Memory B cell (primary cell): ENCODE measurements around the gene DCXR.
A peak's percentile ranks its signal among the peaks of the same experiment; 100 is the strongest.

ENCODE experiments used
- ATAC-seq: fragments of 150-1000 bp; cut with Tn5 transposase; 2 replicates; pipeline ENCODE4 v1.10.0; 2021; ENCODE audit warnings: low read depth, mild to moderate bottlenecking, moderate library complexity
- DNase-seq, 2 donors: peaks; one replicate each; pipeline ENCODE4 v3.0.0; 2022; ENCODE audit warnings: low spot score in 2 of 2
- H3K27ac Mint-ChIP-seq: one replicate; pipeline ENCODE4 v1.8.0; 2022; ENCODE audit warnings: mild to moderate bottlenecking, moderate library complexity, mixed read lengths
- H3K27me3 Mint-ChIP-seq: one replicate; pipeline ENCODE4 v1.8.0; 2022; ENCODE audit warnings: mixed read lengths
- H3K36me3 Mint-ChIP-seq: one replicate; pipeline ENCODE4 v1.8.0; 2022; ENCODE audit warnings: mild to moderate bottlenecking, mixed read lengths
- H3K4me1 Mint-ChIP-seq: one replicate; pipeline ENCODE4 v1.8.0; 2022; ENCODE audit warnings: mixed read lengths
- H3K4me3 Mint-ChIP-seq: one replicate; pipeline ENCODE4 v1.8.0; 2022; ENCODE audit warnings: mild to moderate bottlenecking, moderate library complexity, mixed read lengths
- H3K9me3 Mint-ChIP-seq: one replicate; pipeline ENCODE4 v1.8.0; 2022; ENCODE audit warnings: mixed read lengths

Gene DCXR

DNA sequence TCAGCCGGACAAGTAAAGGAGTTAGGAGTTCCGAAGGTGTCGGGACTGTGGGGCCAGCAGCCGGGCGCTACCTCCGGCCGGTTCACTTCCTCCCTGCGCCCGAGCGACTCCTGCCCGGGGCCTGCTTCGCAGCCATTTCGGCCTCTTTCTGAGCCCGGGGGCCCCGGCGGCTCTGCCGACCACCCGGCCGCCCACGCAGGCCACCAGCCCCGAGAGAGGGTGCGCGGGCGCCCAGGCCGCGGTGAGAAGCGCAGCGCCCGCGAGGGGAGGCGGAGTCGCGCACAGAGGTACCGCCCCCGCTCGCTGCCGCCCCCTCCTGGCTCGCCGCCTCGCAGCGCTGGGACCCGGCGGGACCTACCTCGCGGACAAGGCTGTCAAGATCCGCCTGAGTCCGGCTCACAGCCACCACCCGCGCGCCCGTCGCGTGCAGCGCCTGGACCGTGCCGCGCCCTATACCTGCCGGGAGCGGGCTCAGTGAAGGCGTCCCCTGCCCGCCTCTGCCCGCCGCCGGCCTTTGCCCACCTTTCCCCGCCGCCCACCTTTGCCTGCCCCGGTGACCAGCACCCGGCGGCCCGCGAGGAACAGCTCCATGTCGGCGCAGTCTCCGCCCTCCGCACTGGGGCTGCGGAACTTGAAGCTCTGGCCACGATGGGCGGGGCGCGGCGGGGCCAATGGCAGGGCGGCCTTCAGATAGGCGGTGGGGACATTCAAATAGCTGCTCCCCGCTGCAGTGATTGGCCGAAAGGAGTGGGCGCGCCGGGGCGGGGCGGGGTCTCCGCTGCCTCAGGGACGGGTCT lies at the start of gene DCXR:
Gene DCXR (minus strand): TSS at position 606 of the 797 bp plus-strand sequence. CDS start 15 bp downstream, at position 591.
- ATAC-seq (peak; percentile 90), DNase-seq (peak; percentile 94 to 98)
- Mint-ChIP-seq H3K4me1 (peaks cover 5% of the 10 kb centered on the region), H3K36me3 (peaks cover 4% of the 10 kb centered on the region), H3K27me3 (no peaks in the 10 kb centered on the region), H3K4me3 (peak within 1 kb of the TSS; percentile 90), H3K9me3 (no peaks in the 10 kb centered on the region), H3K27ac (peak within 1 kb of the TSS; percentile 80)

DNA sequence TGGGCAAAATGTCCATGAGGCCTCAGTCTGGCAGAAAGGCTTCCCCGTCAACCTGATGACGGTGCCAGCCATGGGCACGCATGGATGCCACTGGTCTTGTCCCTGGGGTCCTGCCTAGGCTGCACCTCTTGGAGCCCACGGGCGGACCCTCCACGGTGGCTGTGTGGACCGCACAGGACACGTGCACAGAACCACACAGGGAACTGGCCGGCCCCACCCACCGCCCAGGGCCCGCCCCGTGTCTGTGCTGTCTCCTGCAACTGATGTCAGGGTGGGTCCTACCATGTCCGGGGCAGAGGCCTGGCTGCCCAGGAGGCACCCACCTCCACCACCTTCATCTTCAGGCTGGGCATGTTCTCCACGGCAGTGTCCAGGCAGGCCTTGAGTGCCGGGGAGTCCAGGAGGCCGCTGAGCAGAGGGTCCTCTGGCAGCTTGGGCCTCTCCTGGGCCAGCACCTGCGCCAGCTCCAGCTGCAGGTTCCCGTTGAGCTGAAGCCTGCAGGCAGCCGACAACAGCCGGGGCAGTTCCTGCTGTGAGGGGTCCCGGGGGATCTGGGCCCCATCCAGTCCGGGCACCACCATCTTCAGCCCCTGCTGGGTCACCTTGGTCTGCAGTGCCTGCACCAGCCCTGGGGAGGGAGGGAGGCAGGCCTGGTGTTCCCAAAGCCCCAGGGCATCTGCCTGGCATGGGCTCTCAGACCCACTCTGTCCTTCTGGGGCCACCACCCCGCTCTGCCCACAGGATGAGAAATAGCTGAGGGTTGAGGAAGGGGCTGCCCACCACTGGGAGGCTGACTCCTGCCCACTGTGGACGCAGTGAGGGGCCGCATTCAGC lies 48.7 kb upstream of the DCXR start:
- no peak overlapping the region for H3K4me3 Mint-ChIP-seq
- no peaks in the 10 kb centered on the region for H3K9me3 Mint-ChIP-seq
- no peaks in the 10 kb centered on the region for H3K27me3 Mint-ChIP-seq
- H3K27ac Mint-ChIP-seq = no peak overlapping the region
- ATAC-seq (no peak), DNase-seq (no peak)
- H3K36me3 Mint-ChIP-seq = peaks cover 12% of the 10 kb centered on the region
- H3K4me1 Mint-ChIP-seq = no peaks in the 10 kb centered on the region

DNA sequence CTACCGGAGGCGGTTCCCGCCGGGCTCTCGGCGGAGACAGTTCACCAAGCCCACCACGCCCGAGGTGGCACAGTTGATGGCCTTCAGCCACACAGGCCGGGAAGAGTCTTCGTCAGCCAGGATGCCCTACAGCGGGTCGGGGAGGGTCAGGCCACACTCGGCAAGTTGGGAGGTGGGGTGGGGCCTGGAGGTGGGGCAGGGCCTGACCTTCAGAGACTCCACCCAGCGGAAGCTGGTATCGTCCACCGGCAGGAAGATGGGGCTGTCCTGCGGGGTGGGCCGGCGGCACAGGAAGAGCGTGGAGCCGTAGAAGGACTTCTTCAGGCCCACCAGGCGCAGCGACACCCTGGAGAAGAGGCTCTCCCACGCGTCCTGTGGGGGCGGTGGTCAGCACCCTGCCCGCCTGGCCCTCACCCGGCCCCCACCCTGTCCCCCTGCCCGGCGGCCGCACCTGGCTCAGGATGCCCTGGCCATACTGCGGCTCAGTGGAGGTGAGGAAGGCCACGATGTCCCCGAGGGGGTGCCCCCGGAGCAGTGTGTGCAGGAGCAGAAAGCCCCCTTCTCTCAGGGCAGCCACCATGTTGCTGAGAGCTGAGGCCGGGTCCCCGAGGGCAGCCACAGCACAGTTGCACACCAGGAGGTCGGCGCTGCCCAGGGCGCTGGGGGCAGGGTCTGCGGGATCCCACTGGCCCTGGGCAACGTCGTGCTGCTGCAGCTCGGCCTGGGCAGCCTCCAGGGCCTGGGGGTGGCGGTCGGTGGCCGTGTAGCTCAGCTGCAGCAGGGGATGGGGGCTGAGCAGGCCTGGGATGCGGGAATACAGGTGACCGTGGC lies 47.7 kb upstream of the DCXR start:
- Mint-ChIP-seq H3K9me3 (no peaks in the 10 kb centered on the region), H3K27me3 (no peaks in the 10 kb centered on the region), H3K4me1 (no peaks in the 10 kb centered on the region), H3K36me3 (peaks cover 12% of the 10 kb centered on the region), H3K4me3 (no peak overlapping the region), H3K27ac (no peak overlapping the region)
- DNase-seq (no peak), ATAC-seq (no peak)

DNA sequence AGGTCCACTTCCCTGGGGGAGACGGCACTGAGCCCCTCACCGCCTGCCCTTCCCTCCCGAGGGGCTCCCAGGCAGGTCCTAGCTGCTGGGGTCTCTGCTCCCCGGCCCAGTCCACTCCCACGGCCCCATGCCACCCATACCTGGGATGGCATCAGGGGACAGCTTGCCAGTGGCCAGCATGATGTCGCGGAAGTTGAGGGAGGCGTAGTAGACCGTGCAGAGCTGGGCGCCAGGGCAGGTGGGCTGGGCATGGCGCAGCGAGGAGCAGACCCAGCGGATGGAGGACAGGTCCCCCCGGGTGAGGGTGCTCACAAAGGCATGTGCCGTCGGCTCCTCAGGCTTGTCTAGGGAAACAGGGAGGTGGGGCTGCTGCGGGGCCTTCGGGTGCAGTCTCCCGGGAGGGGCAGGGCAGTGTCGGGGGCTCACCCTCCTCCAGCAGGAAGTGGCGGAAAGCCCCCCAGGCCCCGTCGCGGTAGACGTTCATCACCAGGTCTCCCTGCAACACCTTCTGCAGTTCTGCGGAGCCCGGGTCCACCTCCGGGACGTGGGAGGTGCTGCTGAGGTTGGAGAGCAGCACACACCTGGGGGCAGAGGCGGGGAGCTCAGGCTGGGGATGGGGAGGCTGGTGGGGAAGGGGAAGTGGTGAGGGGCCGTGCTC lies 47.0 kb upstream of the DCXR start:
- no peaks in the 10 kb centered on the region for H3K27me3 Mint-ChIP-seq
- ATAC-seq (no peak), DNase-seq (no peak)
- H3K4me1 Mint-ChIP-seq = no peaks in the 10 kb centered on the region
- no peak overlapping the region for H3K27ac Mint-ChIP-seq
- H3K4me3 Mint-ChIP-seq = no peak overlapping the region
- H3K9me3 Mint-ChIP-seq = no peaks in the 10 kb centered on the region
- H3K36me3 Mint-ChIP-seq = peaks cover 16% of the 10 kb centered on the region

DNA sequence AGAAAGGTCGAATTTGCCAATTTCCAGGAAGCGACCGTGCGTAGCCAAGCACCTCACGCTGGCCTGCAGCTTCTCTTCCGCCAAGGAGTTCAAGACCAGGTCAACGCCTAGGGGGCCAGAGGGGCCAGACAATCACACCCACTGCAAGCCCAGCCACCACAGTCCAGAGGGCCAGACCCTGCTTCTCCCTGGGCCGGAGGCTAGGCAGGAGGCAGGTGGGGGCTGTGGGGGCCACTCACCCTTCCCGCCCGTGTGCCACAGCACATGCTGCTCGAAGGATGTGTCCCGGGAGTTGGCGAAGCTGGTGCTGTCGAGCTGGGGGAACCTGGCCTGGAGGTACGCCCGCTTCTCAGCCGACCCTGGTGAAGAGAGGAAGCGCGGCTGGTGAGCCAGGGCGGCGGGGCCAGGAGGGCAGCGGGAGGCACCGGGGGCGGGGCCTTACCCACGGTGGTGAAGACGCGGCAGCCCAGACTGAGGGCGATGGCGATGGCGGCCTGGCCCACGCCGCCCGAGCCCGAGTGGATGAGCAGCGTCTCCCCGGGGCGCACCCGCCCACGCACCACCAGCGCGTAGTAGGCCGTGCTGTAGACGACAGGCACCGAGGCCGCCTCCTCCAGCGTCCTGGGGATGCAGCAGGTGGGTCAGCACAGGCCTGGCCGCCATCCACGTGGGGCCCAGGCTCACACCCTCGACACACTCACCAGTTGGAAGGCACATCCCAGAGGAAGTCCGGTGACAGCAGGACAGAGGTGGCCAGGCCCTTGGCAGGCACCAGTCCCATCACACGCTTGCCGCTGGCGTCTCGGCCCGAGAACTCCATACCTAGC lies 46.2 kb upstream of the DCXR start:
- no peak for ATAC-seq
- no peaks in the 10 kb centered on the region for H3K9me3 Mint-ChIP-seq

DNA sequence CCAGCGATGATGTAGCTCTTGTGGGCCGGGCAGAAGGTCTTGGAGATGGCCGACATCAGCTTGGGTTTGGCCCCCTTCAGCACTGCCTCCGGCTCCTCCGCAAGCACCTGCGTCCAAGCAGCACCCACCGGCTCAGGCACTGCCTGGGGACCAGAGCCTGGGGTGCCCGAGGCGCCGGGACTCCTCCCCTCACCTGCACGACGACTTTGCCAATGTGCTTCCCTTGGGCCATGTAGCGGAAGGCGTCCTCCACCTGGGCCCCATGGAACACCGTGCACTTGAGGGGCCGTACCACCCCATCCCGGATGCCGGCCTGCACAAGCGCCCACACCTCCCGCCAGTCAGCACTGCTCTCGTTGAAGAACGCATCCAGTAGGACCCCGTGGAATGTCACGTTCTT lies 45.5 kb upstream of the DCXR start:
- no peak overlapping the region for H3K27ac Mint-ChIP-seq
- no peak for DNase-seq
- no peaks in the 10 kb centered on the region for H3K27me3 Mint-ChIP-seq
- H3K4me1 Mint-ChIP-seq = no peaks in the 10 kb centered on the region
- H3K4me3 Mint-ChIP-seq = no peak overlapping the region
- no peak for ATAC-seq
- H3K9me3 Mint-ChIP-seq = no peaks in the 10 kb centered on the region
- peaks cover 19% of the 10 kb centered on the region for H3K36me3 Mint-ChIP-seq

More for the DNA sequence above, 46.2 kb upstream of the DCXR start:
- no peaks in the 10 kb centered on the region for H3K27me3 Mint-ChIP-seq
- H3K4me1 Mint-ChIP-seq = no peaks in the 10 kb centered on the region
- H3K27ac Mint-ChIP-seq = no peak overlapping the region
- H3K36me3 Mint-ChIP-seq = peaks cover 19% of the 10 kb centered on the region
- DNase-seq = no peak
- no peak overlapping the region for H3K4me3 Mint-ChIP-seq

DNA sequence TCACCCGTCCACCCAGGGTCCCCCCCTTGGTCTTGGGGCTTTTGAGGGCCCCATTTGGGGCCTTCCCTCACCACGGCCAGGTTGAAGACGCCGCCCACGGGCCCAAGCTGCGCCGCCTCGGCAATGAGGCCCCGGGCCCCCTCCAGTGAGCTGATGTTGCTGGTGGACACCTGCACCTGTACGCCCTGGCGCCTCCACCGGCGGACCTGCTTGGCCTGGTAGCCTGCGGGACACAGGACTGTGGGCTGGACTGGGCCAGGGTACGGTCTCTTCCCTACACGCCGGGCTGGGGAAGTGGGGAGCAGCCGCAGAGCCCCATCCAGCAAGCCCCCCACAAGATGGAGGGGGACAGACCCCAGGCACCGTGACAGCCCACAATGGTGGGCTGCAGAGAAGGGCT lies 45.0 kb upstream of the DCXR start:
- Mint-ChIP-seq H3K36me3 (peaks cover 19% of the 10 kb centered on the region), H3K4me1 (no peaks in the 10 kb centered on the region)

DNA sequence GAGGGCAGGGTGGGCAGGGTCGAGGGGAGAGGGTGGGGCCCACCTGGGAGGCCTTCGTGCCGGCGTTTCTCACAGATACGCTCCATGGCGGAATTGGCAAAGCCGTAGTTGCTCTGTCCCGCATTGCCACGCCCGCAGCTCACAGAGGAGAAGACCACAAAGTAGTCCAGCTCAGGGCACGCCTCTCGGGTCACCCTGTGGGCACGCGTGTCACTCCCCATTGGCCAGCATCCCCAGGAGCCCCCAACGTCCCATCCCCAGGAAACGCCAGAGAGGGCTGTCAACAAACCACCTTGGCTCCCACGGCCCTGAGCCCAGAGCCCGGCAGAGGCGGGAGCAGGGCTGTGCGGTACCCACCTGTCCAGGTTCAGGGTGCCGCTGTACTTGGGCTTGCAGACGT lies 44.5 kb upstream of the DCXR start:
- Mint-ChIP-seq H3K36me3 (peaks cover 19% of the 10 kb centered on the region), H3K4me3 (no peak overlapping the region), H3K9me3 (no peaks in the 10 kb centered on the region), H3K27me3 (no peaks in the 10 kb centered on the region), H3K4me1 (no peaks in the 10 kb centered on the region), H3K27ac (no peak overlapping the region)
- ATAC-seq (no peak), DNase-seq (no peak)

More for the DNA sequence above, 45.0 kb upstream of the DCXR start:
- Mint-ChIP-seq H3K27me3 (no peaks in the 10 kb centered on the region), H3K27ac (no peak overlapping the region), H3K4me3 (no peak overlapping the region), H3K9me3 (no peaks in the 10 kb centered on the region)
- DNase-seq = no peak
- ATAC-seq = no peak

DNA sequence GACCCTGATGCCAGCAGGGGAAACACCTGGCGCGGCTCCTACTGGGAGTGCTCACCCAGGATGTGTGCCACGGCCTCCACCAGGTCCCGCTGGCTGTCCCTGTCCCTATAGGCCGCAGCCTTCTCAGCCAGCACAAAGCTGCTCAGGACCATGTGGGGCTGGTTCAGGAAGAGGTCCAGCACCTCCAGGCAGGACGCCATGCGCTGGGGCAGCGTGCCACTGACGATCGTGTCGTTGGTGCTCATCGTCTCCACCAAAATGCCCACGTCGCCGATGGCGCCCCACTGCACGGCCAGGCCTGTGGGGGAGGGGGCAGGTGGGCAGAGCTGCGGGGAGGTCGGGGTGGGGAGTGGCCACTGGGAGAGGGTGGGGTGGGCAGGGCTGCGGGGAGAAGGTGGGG lies 44.0 kb upstream of the DCXR start:
- Mint-ChIP-seq H3K27ac (no peak overlapping the region), H3K27me3 (peaks cover 2% of the 10 kb centered on the region), H3K36me3 (peaks cover 19% of the 10 kb centered on the region), H3K4me3 (no peak overlapping the region), H3K9me3 (no peaks in the 10 kb centered on the region), H3K4me1 (no peaks in the 10 kb centered on the region)
- ATAC-seq = no peak
- DNase-seq = no peak

DNA sequence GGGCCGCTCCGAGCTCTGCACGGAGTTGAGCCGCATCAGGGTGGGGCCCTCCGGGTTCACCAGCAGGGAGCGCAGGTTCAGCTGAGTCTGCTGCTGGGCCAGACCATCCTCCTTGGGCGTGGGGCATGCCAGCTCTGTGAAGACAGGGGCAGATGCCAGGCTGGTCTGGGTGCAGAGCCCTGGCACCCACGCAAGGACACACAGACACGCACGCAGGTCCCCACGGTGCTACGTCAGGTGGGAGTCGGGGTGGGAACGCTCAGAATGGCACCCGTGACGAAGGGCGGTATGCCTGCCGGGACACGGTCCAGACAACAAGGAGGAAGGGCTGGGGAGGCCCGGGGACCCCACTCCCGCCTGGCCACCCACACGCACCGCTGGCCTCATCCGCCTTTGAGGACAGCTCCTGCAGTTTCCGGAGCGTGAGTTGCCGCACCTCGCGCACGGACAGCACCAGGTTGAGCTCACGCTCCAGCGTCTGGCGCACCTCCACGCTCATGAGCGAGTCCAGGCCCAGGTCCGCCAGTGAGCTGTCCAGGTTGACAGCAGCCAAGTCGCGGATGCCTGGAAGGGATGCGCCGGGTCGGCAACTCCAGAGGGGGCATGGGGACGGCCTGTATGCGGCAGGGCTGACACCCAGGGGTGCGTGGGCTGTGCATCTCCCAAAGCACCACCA lies 43.4 kb upstream of the DCXR start:
- no peak for DNase-seq
- Mint-ChIP-seq H3K4me1 (no peaks in the 10 kb centered on the region), H3K27me3 (peaks cover 3% of the 10 kb centered on the region), H3K4me3 (no peak overlapping the region), H3K27ac (no peak overlapping the region), H3K36me3 (peaks cover 19% of the 10 kb centered on the region), H3K9me3 (no peaks in the 10 kb centered on the region)
- ATAC-seq = no peak

DNA sequence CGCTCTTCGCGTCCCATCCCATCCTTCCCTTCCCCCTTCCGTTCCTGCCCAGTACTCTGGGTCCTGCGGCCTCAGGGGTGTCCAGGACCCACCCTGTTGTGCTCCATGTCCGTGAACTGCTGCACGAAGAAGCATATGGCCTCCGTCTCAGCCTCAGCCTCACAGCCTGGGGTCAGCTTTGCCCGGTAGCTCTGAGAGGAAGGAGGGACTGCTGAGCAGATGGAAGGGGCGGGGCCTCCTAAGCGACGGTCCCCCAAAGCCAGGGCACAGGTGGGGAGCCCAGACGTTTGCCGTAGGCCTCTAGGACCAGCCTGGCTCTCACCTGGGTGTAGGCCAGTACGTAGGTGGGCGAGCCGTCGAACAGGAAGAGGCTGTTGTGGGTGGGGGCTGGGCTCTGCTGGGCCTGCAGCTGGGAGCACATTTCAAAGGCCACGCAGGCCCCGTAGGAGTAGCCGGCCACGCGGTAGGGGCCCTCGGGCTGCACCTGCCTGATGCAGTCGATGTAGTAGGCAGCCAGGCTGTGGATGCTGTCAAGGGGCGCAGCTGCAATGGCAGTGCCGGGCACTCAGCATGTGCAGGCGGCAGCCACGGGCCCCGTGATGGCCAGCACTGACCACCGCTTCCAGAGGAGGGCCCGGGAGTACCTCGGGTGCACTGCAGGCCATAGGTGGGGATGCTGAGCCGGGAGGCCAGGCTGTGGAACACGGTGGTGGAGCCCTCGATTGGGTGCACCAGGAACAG lies 42.7 kb upstream of the DCXR start:
- no peak overlapping the region for H3K4me3 Mint-ChIP-seq
- peaks cover 19% of the 10 kb centered on the region for H3K36me3 Mint-ChIP-seq
- ATAC-seq = no peak

More for the DNA sequence above, 42.7 kb upstream of the DCXR start:
- Mint-ChIP-seq H3K4me1 (no peaks in the 10 kb centered on the region), H3K27ac (no peak overlapping the region), H3K9me3 (no peaks in the 10 kb centered on the region), H3K27me3 (peaks cover 3% of the 10 kb centered on the region)
- DNase-seq = no peak
